BE2C (cell line): ENCODE measurements around the gene MAPKAP1.

Experiments
- DNase-seq: peaks from one replicate; pipeline ENCODE4 v3.0.0-alpha.2; 2020
- H3K27me3 ChIP-seq: fragments of 250-450 bp; sonication (Bioruptor Pico); 2 replicates; pipeline ENCODE4 v1.5.1; 2020; ENCODE audit warnings: mild to moderate bottlenecking
- H3K36me3 ChIP-seq: fragments of 250-450 bp; sonication (Bioruptor Pico); 2 replicates; pipeline ENCODE4 v1.5.1; 2020; ENCODE audit warnings: mild to moderate bottlenecking
- H3K4me1 ChIP-seq: fragments of 250-450 bp; sonication (Bioruptor Pico); 2 replicates; pipeline ENCODE4 v1.5.1; 2020
- H3K4me3 ChIP-seq: 2 replicates; pipeline ENCODE4 v1.5.1; 2011; ENCODE audit warnings: low read depth, low read length
- H3K9me3 ChIP-seq: fragments of 250-450 bp; sonication (Bioruptor Pico); 2 replicates; pipeline ENCODE4 v1.5.1; 2020
- TF ChIP-seq, protein P1 (sequence below): IDR thresholded peaks from 2 replicates; pipeline ENCODE4 v1.5.1; 2012; ENCODE audit warnings: mild to moderate bottlenecking, low read depth, low read length

MAPKAP1 gene

DNA sequence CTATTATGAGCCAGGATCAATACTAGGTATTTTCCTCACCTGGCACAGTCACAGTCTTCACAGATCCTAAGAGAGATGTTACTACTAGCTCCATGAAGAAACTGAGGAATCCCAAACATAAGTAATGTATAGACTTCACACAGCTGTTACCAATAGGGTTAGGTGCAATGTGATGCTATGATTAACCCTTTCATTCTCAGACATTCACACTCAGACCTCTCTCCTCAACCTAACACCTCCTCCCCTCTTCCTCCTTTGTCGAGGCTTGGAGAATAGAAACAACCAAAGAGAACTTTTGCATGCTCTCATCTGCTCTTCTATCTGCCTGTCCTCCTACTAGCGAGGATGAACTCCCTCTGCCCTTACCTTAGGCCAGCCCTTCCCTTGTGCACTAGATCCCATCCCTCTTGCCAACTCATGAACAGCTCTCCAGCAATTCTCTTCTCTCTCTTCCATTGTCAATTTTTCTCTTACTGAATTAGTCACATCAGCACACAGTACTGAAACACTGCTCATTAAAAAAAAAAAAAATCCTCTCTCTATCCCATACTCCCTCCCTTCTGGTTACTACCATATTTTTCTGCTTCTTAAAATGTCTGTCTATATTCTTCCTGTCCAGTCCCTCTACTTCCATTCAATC lies 47.7 kb downstream of the MAPKAP1 start:
- H3K27me3 ChIP-seq = no peaks in the 10 kb centered on the region
- DNase-seq = no peak
- H3K36me3 ChIP-seq = peaks cover 2% of the 10 kb centered on the region; the same call in 1 of the 2 replicates
- H3K4me3 ChIP-seq = no peak overlapping the region
- TF ChIP-seq, protein P1, sequence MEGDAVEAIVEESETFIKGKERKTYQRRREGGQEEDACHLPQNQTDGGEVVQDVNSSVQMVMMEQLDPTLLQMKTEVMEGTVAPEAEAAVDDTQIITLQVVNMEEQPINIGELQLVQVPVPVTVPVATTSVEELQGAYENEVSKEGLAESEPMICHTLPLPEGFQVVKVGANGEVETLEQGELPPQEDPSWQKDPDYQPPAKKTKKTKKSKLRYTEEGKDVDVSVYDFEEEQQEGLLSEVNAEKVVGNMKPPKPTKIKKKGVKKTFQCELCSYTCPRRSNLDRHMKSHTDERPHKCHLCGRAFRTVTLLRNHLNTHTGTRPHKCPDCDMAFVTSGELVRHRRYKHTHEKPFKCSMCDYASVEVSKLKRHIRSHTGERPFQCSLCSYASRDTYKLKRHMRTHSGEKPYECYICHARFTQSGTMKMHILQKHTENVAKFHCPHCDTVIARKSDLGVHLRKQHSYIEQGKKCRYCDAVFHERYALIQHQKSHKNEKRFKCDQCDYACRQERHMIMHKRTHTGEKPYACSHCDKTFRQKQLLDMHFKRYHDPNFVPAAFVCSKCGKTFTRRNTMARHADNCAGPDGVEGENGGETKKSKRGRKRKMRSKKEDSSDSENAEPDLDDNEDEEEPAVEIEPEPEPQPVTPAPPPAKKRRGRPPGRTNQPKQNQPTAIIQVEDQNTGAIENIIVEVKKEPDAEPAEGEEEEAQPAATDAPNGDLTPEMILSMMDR = no peak
- H3K4me1 ChIP-seq = no peaks in the 10 kb centered on the region
- H3K9me3 ChIP-seq = no peaks in the 10 kb centered on the region

DNA sequence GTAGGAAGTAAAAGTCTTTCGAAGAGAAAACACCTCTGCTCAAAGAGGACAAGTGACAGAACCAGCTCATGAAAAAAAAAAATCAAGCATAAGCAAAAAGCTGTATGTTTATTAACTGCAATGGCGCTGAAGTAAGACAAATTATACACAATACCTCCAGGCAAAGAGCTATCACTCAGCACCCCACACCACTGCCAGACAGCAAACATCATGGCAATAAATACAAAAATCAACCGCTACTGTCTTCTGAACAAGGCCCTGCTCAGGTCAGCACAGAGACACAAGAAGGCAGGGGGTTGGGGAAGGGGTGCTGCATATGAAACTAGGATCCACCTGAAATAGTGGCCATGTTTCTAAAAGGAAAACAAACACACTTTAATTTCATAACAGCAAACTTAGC lies 50.4 kb downstream of the MAPKAP1 start:
- Histone ChIP-seq H3K4me1 (no peaks in the 10 kb centered on the region), H3K36me3 (peaks cover 2% of the 10 kb centered on the region; the same call in 1 of the 2 replicates), H3K4me3 (no peak overlapping the region), H3K27me3 (no peaks in the 10 kb centered on the region), H3K9me3 (no peaks in the 10 kb centered on the region)
- TF ChIP-seq, protein P1 = no peak
- DNase-seq = no peak

DNA sequence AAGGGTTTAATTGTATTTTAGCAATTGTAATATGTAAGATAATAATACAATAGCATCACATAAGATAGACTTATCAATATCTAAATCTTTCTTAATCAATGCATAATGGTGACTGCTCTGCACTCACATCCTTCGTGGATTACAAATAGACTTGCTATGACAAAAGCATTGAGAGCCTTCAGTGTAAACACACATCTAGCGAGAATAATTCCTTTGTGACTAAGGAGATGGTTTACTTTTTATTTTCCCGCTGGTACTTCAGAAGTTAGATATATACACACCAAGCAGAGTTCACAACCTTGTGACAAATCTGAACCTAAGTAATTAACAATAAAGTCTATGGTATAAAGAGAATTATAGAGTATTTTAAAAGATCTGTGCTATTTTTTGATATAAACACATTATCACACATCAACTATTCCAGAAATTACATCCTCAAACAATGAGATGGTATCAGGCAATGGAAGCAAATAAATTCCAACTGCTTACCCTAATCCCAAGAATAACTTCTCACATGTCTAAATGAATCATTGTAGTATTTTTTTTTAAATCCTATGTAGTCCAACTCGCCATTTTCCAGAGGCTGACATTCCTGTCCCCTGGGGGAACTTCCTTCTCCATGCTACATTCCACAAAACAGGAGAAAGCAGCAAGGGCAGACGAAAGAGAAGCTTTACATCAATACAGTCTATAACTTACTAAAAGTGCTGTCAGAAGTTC lies 51.2 kb downstream of the MAPKAP1 start:
- H3K4me3 ChIP-seq = no peak overlapping the region
- H3K27me3 ChIP-seq = no peaks in the 10 kb centered on the region
- DNase-seq = no peak
- no peaks in the 10 kb centered on the region for H3K9me3 ChIP-seq
- H3K4me1 ChIP-seq = no peaks in the 10 kb centered on the region
- TF ChIP-seq, protein P1 = no peak
- peaks cover 2% of the 10 kb centered on the region; the same call in 1 of the 2 replicates for H3K36me3 ChIP-seq

DNA sequence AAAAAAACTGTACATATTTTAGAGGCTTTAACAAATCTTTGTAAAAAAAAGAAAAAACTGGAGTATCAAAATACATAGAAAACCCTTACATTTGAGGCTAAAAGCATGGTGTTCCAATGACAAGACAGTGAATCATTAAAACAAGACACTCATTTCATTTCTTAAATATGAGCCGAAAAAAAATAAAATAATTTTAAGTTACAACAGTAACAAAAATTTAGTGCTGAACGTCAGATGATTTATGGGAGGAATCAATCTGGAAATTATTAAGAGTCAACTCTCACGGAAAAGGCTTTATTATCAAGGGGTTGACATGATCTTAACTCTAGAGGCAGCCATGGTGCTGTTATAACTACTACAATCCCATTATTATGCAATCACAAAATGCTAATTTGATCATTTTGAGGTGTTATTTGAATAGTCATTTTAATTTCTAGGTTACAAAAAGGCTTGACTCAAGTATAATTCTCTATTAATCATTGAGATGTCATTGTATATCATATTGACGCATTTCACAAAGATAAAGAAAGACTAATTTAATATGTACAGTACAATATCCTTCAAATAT lies 51.9 kb downstream of the MAPKAP1 start:
- H3K36me3 ChIP-seq = peaks cover 2% of the 10 kb centered on the region; the same call in 1 of the 2 replicates
- no peak for DNase-seq
- H3K9me3 ChIP-seq = no peaks in the 10 kb centered on the region
- no peaks in the 10 kb centered on the region for H3K27me3 ChIP-seq
- no peak overlapping the region for H3K4me3 ChIP-seq
- H3K4me1 ChIP-seq = no peaks in the 10 kb centered on the region
- TF ChIP-seq, protein P1 = no peak

DNA sequence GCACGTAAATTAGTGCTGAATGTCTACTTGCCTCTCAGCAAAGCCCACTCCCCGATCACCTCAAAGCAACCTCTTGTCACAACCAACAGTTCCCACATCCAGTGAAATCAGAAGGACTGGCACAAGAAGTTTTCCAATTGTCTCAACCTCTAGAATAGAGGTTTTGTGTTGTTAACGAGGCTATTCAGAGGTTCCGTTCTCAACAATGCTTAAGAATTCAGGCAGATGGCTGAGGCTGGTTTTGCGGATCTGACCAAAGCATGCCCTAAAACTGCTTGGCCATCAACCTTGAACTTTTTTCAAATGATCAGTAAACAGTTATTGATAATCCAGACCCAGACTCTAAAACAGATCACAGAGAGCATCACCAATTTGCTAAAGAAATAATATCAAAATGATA lies 52.9 kb downstream of the MAPKAP1 start:
- Histone ChIP-seq H3K4me3 (no peak overlapping the region), H3K4me1 (no peaks in the 10 kb centered on the region), H3K9me3 (no peaks in the 10 kb centered on the region), H3K27me3 (no peaks in the 10 kb centered on the region), H3K36me3 (peaks cover 2% of the 10 kb centered on the region; the same call in 1 of the 2 replicates)
- TF ChIP-seq, protein P1 = no peak
- no peak for DNase-seq

DNA sequence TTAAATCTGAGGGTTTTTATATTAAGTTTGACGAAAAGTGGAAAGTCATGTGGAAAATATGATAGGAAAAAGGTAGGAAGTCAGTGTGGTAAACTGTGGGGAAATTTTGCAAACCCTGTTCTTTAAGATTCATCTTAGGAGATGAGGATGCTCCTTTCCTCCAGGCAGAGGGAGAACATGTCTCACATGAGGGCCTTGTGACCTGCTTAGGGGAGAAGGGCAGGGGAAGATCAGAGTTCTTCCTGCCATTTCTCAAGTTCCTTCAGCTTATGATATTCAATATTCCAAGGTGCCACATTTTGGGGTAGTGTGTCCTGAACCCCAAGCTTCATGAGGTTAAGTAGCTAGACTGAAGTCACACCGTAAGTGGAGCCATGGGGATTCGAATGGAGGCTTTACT lies 53.7 kb downstream of the MAPKAP1 start:
- Histone ChIP-seq H3K27me3 (no peaks in the 10 kb centered on the region), H3K36me3 (peaks cover 2% of the 10 kb centered on the region; the same call in 1 of the 2 replicates), H3K9me3 (no peaks in the 10 kb centered on the region), H3K4me3 (no peak overlapping the region), H3K4me1 (no peaks in the 10 kb centered on the region; the same call in 1 of the 2 replicates)
- TF ChIP-seq, protein P1 = no peak
- no peak for DNase-seq
